GM19395 (cell line): ENCODE measurements around the gene CCDC82.

Experiments
- ATAC-seq: cut with Tn5 transposase; IDR thresholded peaks from one replicate; pipeline ENCODE4 v1.9.1; 2021; ENCODE audit warnings: mild to moderate bottlenecking, moderate library complexity; ENCODE audit not compliant: unreplicated experiment

Gene CCDC82

GRCh38 chr11:96329855-96330510, 59.7 kb downstream of the CCDC82 start:
- no peak for ATAC-seq

GRCh38 chr11:96329419-96329818, 60.3 kb downstream of the CCDC82 start:
- ATAC-seq = no peak

GRCh38 chr11:96328395-96329010, 61.2 kb downstream of the CCDC82 start:
- no peak for ATAC-seq

GRCh38 chr11:96326959-96327358, 62.8 kb downstream of the CCDC82 start:
- ATAC-seq = no peak

- ATAC-seq = no peak
Measured at GRCh38 chr11:96324912-96325311, 64.8 kb downstream of the CCDC82 start.

- ATAC-seq = no peak
Measured at GRCh38 chr11:96323642-96323985, 66.1 kb downstream of the CCDC82 start.

- ATAC-seq = no peak
Measured at GRCh38 chr11:96322775-96323641, 66.7 kb downstream of the CCDC82 start.

- ATAC-seq = no peak
Measured at GRCh38 chr11:96321091-96321490, 68.6 kb downstream of the CCDC82 start.

- no peak for ATAC-seq
Measured at GRCh38 chr11:96319898-96320656, 69.6 kb downstream of the CCDC82 start.

GRCh38 chr11:96318850-96319249, 70.9 kb downstream of the CCDC82 start:
- no peak for ATAC-seq

- no peak for ATAC-seq
Measured at GRCh38 chr11:96318399-96318798, 71.3 kb downstream of the CCDC82 start.

- no peak for ATAC-seq
Measured at GRCh38 chr11:96317985-96318384, 71.7 kb downstream of the CCDC82 start.

- ATAC-seq = no peak
Measured at GRCh38 chr11:96317571-96317970, 72.1 kb downstream of the CCDC82 start.

- ATAC-seq = no peak
Measured at GRCh38 chr11:96316869-96317268, 72.8 kb downstream of the CCDC82 start.

GRCh38 chr11:96315476-96315875, 74.2 kb downstream of the CCDC82 start:
- ATAC-seq = no peak

- ATAC-seq = no peak
Measured at GRCh38 chr11:96314326-96315020, 75.2 kb downstream of the CCDC82 start.

GRCh38 chr11:96313163-96313562, 76.5 kb downstream of the CCDC82 start:
- ATAC-seq = no peak

- no peak for ATAC-seq
Measured at GRCh38 chr11:96311120-96311568, 78.6 kb downstream of the CCDC82 start.

GRCh38 chr11:96310236-96310635, 79.5 kb downstream of the CCDC82 start:
- ATAC-seq = no peak

- no peak for ATAC-seq
Measured at GRCh38 chr11:96309643-96310017, 80.1 kb downstream of the CCDC82 start.
